Epithelial cell of prostate (primary cell): ENCODE results near the gene ROBO1.

ENCODE experiments used
- DNase-seq: peaks from one replicate; pipeline ENCODE4 v3.0.0-alpha.2; 2011; ENCODE audit warnings: low read depth, low spot score
- H3K27ac ChIP-seq: fragments of 450-650 bp; 2 replicates; pipeline ENCODE4 v1.5.1; 2017; ENCODE audit warnings: mild to moderate bottlenecking

Gene ROBO1

DNA sequence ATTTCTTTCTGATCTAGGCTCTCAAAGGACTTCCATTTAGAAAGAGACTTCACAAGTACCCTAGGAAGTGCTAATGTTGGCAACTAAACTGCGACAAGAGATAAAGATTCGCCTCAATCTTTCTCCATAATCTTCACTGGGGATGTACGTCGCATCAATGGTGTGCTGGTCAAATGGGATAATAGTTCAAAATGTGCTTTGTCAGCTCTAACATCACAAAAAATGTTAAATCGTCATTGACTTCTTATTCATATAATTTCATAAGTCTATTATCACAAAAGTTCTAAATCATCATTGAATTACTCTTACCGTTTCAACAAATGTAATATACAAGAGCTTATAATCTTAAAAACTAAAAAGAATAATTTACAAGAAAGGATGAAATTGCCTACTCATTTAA is 727.7 kb downstream of the ROBO1 start:
- DNase-seq: no peak
- no peak overlapping the region for H3K27ac ChIP-seq

DNA sequence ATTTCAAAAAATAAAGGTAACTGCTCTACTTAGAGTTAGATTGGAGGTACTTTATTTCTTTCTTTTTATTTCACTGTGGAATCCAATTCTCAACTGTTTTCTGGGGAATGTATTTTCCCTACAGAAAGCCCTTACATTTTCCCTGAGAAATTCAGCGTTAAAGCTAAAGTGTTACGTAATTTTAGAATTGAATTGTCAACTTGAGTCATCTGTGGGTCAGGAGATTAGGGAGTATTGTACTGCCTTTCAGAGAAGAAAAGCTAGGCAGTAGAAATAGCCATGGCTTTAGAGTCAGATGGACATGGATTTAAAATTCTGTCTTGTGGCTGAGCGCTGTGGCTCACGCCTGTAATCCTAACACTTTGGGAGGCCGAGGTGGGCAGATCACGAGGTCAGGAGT is 728.6 kb downstream of the ROBO1 start:
- DNase-seq: no peak
- no peak overlapping the region for H3K27ac ChIP-seq

DNA sequence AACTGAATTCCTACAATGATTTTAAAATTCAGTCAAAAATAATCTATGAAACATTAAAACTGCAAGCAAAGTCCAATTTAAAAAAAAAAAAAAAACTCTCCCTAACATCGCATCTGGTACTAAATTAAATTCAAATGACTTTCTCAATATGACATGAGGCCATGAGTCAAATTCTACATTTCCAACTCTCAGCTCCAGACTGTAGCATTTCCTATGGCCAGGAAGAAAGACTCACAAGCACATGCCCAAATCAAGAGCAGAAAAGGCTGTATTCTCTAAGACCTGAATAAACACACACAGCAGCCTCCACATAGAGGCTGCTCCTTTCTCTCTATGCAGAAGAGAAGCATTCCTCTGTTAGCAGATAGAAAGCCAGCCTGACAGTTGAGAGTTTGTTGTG is 729.2 kb downstream of the ROBO1 start:
- DNase-seq: no peak

DNA sequence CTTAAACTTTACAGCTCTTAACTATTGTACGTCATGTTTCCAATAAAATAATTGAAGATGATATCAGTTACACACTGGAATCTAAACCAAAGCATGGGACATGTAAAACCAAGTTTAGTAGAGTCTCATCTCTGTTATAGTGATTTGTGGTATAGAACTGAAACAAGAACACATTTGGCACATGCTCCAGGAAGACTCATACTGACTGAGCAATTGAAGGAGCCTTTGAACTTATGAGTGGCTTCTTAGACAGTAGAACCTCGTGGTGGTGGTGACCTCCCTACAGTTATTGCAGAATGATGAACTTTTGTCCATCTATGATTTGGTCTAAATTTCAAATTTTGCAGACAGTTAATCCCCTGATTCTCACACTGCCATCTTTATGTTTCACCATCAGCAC is 729.7 kb downstream of the ROBO1 start:
- no peak for DNase-seq
- no peak overlapping the region for H3K27ac ChIP-seq

More for the DNA sequence above, 729.2 kb downstream of the ROBO1 start:
- H3K27ac ChIP-seq: no peak overlapping the region

DNA sequence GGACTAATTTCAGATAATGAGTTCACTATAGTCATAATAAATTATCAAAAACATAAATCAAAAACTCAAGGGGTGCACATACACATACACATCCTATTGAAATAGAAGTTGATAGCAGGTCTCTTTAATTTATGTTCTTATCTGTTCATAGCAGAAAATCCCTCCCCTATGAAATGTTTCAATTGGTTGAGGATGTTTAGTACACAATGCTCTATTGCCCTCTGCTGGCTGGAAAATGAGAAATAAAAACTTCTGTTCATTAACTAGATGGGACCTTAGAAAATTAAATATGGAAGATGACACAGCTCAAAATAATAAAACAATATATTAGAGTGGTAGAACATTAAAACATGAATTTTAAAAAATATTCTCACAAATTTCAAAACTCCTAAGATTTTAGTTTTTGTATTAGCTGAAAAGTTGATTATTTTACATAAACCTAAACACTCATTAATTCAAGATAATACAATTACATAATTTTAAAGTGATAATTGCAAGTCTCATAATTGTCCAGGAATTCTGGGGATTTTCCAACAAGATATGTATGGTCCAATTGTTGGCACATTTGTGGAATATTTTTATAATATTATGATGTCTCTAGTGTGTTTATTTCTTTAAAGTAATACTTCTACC is 735.0 kb downstream of the ROBO1 start:
- H3K27ac ChIP-seq: no peak overlapping the region
- DNase-seq: no peak

DNA sequence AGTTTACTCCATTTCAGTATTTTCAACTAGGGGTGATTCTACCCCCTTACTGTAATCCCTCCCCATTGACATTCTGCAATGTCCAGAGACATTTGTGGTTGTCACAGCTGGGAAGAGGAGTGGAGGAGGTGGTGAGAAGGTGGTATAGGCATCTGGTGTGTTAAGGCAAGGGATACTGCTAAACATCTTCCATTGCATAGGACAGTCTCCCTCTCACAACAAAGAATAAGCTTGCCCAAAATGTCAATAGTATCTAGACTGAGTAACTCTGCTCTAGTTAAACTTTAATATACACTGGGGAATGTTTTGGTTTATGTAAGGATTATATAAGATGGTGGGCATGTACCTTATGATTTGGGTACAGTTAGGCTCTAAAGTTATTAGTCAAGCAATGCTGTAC is 737.6 kb downstream of the ROBO1 start:
- H3K27ac ChIP-seq: no peak overlapping the region
- DNase-seq: no peak

DNA sequence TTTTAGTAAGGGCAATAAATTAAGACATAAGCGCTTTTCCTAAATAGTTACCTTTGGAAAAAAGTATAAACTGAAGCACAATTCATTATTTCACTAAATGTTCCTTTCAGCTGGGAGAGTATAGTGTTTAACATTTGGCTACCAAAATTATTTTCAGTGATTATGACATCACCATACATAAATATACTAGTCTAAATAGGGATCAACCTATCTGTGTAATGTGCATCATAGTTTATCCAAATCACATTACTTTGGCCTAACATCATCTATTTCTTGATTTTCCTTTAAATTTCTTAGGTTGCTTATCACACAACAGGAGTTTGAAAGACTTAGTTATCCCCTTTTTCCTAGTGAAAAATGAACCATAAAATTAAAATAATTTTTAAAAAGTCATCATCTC is 738.9 kb downstream of the ROBO1 start:
- H3K27ac ChIP-seq: no peak overlapping the region
- no peak for DNase-seq

DNA sequence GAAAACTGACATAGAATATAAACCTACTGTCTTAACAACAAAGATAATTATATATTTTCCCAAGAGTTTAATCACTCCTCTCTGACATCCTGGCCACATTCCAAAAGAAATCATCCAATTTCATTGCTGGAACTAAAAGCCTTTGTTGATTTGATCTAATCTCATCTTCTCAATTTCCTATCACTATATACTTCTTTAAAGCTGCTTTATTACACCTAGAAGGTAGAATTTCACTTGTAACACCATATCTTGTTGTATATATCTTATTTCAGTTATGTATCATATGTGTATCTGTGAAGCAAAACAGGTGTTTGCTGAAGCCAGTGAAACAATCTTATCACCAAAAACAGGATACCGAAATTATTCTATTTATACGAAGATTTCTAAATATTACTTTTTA is 740.2 kb downstream of the ROBO1 start:
- DNase-seq: no peak
- H3K27ac ChIP-seq: no peak overlapping the region

DNA sequence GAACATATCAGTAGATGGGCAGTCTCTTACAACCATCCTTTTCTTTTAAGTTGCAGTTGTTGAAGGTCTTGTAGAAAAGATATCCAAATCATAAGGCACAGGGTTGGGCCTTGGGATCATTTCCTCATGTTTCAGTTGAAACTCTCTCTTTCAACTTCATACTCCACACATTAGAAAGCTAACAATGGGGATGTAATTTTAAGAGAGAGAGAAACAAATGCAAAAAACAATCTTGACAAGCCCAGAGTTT is 747.9 kb downstream of the ROBO1 start:
- DNase-seq: no peak
- H3K27ac ChIP-seq: peak overlapping the region; percentile 80

DNA sequence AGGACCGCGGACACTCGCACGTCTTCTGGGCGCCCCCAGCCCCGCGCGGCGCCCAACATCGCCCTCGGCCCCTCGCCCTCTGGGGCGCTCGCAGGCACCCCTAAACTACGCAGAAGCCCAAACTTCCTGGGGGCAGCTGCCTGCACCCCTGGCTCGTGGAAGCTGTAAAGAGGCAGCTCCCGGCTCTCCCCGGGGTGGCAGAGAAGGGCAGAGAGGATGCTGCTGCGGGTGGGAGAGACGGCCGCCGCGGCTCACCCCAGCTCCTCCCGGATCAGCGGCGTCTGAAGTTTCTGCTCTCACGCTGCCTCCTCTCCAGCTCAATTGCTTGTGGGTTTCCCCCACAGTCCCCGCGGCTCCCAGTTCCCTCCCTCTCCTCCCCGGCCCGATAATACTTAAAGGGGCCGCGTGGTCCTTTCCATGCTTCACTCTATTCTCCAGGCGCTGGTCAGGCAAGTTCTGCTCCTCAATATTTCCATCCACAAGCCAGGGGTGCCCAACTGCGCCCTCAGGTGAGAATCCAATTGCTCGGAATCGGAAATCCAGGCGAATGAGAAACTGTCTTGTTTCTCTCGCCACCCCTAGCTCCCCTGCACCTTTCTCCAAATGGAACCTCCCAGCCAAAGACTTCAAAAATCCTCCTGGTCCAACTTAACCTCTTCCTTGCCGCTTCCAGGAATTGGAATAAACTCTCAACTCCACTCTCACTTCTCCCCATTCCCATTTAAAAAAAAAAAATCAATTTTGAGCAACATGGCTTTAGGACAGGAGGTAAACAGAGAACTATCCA is 748.5 kb downstream of the ROBO1 start:
- H3K27ac ChIP-seq: peak overlapping the region; percentile 80
- DNase-seq: peak; percentile 64

DNA sequence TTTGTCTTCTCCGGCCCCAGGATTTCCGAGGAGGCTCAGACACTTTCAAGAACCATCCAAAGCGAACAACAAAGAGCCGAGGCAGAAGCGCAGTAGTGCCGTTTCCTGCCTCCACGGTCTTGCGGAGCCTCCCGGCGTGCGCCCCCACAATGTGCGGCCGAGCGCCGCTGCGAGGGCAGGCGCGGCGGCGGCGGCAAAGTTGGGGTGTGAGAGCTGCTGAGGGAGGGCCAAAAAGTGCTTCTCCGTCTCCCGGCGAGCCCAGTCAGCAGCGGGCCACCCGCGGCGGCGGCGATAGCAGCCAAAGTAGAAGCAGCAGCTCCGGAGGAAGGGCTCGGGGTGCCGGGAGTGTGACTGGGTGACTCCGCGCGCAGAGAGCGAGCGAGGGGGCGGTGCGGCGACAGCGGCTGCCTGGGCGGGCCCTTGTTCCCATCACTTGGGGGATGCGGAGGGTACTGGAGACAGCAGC is 749.1 kb downstream of the ROBO1 start:
- H3K27ac ChIP-seq: peak overlapping the region; percentile 80
- DNase-seq: no peak

DNA sequence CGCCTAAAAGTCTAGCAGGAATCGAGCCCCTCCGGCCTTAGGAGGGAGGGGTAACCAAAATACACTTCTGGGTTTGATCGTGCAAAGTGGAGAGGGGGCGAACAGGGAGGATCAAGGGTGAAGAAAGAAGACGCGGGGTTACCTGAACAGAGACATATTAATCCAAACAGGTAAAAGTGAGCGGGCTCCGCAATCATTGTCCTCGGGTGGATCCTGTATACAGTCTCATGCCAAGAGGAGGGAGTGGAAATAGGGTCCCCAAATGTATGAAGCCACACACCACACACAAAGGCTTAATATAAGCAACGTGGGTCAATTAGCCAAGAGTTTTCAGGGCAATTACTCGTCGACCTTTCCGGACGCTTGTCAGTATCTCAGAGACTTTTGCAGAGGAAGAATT is 749.5 kb downstream of the ROBO1 start:
- DNase-seq: no peak
- H3K27ac ChIP-seq: peak overlapping the region; percentile 80

DNA sequence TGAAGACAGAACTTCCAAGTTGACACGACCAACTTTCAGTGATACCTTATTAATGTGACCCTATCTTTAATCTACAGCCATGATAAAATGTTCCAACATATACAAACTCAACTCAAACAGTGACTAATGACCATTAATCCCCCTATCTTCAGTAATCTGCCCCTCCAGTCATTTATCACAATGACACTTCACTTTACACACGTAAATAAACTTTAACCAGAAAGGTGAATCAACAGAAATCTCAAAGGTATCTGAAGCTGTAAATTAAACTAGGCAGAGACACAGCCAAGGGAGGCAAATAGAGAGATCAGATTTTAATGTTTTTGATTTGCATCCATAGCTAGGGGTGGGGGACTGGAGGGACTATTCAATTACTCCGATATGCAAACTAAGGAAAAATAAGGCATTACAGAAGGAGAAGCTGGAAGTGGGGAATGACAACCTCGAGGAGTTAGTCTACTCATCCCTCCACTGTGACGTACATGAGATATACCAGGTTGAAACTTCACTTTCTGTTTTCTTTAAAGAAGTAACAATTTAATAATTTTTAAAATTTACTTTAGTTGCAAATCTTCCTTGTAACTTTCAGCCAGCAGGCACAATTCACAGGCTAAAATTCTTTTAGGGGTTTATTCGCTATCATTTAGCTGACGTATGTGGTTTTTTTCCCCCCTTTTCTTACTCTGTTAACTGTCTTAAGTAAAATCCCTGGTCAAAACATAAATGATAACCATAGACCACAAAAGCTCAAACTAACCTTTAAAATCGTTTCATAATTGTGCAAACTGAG is 751.0 kb downstream of the ROBO1 start:
- DNase-seq: no peak
- peak overlapping the region; percentile 80 for H3K27ac ChIP-seq

DNA sequence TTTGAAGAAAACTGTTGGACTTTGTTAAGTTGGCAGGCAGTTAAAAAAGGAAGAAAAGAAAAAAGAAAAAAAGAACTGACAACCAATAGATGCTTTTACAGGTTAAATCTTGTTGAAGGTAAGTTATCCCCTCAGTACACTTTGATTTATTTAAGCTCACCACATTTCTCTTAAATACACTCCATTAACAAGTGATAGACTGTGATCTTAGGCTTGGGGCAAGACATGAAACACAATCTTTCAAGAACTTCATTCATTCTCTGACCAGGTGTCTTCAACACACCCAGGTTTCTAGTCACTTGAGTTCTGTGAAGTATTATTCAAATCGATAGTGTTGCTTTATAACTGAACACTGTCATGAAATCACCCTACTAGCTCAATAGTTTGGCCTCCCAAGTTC is 751.9 kb downstream of the ROBO1 start:
- H3K27ac ChIP-seq: no peak overlapping the region
- DNase-seq: no peak

DNA sequence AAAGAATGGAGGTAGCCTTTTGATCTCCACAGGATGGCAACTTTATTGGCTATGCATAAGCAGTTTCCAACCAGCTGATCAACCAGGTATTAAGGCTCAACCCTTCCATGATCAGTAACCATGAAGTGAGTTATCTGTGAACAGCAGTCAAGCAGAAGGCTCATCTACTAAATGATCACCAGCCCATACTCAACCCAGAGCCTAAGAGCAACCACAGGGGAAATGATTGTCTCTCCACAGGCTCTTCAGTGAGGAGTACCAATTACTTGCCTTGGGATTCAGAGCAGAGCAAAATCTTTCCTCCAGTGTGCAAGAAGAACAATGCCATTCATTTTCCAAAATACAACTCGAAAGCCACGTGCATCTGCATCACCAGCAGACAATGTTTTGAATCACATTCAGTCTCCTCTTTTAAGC is 754.8 kb downstream of the ROBO1 start:
- H3K27ac ChIP-seq: no peak overlapping the region
- DNase-seq: no peak

DNA sequence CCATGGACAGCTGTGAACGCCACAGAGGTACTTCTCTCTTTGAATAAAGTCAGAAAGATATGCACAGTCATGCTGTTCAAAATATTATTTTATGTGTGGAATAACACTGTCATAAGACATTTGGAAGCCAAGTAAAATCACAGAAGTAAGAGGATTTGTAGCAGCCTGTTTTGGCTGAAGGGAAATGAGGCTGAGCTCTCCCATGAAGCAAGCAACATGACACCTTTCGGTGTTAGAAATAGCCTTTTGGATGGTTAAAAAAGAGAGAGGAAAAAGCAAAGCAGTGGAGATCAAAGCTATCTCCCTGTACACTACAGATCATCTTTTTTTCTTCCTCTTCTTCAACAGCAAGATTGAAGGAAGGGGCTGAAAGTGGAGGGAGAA is 755.3 kb downstream of the ROBO1 start:
- DNase-seq: no peak
- H3K27ac ChIP-seq: no peak overlapping the region

DNA sequence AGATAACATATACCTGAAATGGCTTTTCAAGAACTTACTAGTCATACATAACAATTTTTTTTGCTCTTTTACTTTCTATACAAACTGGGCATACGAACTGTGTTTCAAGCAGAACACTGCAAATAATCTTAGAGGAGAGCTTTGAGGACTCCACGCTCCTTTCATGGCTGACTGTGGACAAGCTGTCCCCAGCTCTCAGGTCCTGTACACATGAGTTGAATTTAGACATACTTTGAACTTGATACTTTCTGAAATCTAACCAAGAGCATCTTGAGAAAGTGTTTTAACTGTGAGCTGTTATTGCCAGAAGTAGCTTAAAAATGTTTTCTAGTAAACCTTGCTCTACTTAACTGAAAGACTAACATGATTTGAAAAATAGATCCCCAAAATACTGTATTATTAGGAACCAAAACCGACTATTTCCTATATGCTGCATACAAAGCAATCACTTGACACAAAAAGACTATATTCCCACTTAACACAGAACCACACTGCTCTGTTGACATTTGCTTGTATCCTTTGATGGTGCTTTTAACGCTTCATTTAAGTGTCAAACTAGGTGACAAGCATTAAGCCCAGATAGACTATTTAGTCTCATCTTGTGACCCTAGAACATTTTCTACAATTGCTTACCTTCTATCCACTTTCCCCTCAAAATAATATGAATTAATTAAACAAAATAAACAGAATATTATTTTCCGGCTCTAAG is 755.8 kb downstream of the ROBO1 start:
- DNase-seq: no peak
- H3K27ac ChIP-seq: no peak overlapping the region

DNA sequence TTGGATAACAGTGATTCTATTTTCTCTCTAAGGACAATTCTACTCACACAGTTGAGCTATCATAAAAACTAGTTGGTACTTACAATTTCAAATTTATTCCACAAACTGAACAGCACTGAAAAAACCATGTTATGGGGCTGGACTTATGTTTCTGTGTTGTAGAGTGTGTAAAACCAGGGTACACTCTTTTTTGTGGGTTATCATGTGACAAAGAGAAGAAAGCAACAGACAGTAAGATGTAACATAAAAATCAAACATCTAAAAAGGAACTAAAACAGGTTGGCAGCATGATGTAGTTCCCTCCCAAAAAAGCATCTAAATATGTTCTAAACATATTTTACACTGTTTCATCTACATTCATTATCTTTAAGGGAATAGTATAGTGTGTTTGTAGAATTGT is 757.9 kb downstream of the ROBO1 start:
- DNase-seq: no peak
- no peak overlapping the region for H3K27ac ChIP-seq

DNA sequence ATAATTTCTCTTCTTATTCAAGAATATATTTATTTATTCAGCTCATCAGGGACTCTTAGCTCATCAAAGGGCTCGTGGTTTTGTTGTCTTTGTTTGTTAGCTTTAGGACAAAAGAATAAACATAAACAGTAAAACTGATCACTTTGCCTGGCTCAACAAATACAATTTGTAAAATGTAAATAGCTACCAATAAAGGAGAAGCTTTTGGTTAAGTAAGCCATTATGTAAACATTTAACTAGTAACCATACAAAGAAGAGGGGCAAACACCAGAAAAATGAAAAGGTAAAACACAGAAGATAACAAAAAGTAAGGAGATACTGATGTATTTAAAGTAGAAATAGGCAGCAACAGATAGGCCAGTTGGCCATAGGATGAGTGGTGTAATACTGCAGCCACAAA is 761.7 kb downstream of the ROBO1 start:
- DNase-seq: no peak
- no peak overlapping the region for H3K27ac ChIP-seq

DNA sequence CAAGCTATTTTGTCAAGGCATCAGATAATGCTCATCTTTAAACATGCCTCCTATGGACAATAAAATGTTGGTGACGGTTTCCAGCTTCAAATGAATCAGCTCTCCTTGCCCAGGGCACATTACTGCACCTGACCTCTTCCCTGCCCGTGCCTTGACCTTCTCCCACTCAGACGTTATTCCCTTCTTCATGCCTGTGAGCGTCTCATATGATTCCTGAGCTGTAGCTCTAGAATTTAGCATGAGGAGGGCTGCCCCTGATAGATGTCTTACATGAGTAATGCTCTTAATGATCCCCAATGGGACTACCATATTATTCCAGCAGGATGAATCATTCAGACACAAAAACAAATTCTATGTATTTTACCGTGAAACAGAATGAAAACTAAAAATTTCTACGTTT is 762.7 kb downstream of the ROBO1 start:
- DNase-seq: no peak
- no peak overlapping the region for H3K27ac ChIP-seq

DNA sequence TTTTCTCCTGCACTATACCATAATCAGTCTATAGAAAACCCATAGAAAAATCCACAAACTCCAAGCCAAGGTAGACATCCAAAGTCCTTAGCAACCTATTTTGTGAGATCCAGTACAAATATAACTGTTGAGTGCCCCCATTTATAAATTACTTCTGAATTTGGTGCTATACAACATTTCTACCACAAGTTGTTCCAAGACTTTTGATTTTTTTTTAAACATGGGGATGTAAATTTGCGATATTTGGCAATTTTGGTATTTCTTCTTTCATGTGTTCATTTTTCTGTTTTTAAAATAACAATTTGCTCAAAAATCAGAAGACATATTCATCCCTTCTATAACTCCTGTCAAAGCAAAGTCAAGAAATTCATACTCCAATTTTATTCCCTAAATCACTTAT is 763.8 kb downstream of the ROBO1 start:
- no peak overlapping the region for H3K27ac ChIP-seq
- no peak for DNase-seq
